Measurements from ENCODE around the gene MS4A4E.

MS4A4E gene

DNA sequence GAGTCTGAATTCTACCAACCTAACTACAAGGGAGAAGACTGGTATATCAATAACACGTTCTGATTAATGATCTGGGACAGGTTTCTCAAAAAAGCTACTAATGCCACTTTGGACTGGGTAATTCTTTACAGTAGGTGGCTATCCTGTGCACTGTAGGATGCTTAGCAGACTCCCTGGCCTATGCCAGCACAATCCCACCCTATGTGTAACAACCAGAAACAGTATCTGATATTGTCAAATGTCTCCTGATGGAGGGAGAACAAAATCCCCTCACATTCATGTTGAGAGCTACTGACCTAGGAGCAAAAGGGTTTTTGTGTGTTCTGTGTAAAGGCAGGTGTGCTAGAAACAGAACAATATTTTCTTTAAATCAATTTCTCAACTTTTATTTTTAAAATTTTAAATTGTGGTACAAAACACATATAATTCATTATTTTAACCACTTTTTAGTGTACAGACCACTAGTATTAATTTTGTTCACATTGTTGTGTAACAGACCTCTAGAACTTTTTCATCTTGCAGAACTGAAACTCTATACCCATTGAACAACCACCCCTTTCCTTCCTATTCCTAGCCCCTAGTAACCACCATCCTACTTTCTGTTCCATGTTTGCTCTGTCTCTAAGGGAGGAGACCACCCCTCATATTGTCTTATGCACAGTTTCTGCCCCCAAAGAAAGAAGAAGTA is 58.0 kb downstream of the MS4A4E start:
- TF ChIP-seq, protein P1, sequence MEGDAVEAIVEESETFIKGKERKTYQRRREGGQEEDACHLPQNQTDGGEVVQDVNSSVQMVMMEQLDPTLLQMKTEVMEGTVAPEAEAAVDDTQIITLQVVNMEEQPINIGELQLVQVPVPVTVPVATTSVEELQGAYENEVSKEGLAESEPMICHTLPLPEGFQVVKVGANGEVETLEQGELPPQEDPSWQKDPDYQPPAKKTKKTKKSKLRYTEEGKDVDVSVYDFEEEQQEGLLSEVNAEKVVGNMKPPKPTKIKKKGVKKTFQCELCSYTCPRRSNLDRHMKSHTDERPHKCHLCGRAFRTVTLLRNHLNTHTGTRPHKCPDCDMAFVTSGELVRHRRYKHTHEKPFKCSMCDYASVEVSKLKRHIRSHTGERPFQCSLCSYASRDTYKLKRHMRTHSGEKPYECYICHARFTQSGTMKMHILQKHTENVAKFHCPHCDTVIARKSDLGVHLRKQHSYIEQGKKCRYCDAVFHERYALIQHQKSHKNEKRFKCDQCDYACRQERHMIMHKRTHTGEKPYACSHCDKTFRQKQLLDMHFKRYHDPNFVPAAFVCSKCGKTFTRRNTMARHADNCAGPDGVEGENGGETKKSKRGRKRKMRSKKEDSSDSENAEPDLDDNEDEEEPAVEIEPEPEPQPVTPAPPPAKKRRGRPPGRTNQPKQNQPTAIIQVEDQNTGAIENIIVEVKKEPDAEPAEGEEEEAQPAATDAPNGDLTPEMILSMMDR (IDR thresholded peaks at IDR 0.05; ENCODE audit: low read depth, low read length, missing control alignments), result no peak
- in situ Hi-C loops (cut with HindIII; ENCODE audit: low pct_ligation_motif_present, low sequenced_read_pairs), result no loop called here
- H3K36me3 ChIP-seq (replicated peaks), result no peaks in the 10 kb centered on the region
- H3K27me3 ChIP-seq (replicated peaks), result no peaks in the 10 kb centered on the region
- no peak overlapping the region for H3K4me3 ChIP-seq (ENCODE audit: low read depth, low read length)
- no peak overlapping the region for H3K27ac ChIP-seq
- DNase-seq, result no peak

DNA sequence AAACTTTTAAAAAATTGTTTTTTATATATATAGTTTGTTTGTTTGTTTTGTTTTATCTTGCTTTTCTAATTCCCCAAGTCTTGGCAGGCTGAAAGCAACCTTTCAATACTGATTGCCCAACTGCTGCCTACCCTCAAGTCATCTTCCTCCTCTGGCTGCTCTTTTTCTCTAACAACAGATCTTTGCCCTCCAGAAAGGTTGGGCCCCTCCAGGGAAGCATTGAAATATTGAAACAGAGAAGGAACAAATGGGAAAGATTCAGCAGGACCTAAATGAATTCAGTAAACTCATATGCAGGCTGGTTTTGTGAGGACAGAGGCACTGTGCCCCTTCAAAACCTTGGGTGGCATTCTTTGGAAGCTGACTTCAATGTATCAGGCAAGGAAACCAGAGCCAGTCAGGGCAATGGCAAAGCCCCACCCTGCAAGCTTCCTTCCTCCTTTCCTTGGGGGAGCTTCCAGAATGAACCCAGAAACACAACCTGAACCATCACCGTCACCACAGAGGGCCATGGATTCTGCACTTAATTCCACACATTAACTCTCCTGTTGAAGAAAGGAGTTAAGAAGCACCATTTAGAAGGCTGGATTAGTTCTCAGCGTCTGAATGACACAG is 59.2 kb downstream of the MS4A4E start:
- TF ChIP-seq, protein P1 (IDR thresholded peaks at IDR 0.05; ENCODE audit: low read depth, low read length, missing control alignments), result no peak
- DNase-seq, result no peak
- H3K36me3 ChIP-seq (replicated peaks), result no peaks in the 10 kb centered on the region
- in situ Hi-C loops (cut with HindIII; ENCODE audit: low pct_ligation_motif_present, low sequenced_read_pairs), result no loop called here
- H3K27me3 ChIP-seq (replicated peaks), result no peaks in the 10 kb centered on the region
- H3K4me3 ChIP-seq (ENCODE audit: low read depth, low read length), result no peak overlapping the region
- H3K27ac ChIP-seq, result no peak overlapping the region

DNA sequence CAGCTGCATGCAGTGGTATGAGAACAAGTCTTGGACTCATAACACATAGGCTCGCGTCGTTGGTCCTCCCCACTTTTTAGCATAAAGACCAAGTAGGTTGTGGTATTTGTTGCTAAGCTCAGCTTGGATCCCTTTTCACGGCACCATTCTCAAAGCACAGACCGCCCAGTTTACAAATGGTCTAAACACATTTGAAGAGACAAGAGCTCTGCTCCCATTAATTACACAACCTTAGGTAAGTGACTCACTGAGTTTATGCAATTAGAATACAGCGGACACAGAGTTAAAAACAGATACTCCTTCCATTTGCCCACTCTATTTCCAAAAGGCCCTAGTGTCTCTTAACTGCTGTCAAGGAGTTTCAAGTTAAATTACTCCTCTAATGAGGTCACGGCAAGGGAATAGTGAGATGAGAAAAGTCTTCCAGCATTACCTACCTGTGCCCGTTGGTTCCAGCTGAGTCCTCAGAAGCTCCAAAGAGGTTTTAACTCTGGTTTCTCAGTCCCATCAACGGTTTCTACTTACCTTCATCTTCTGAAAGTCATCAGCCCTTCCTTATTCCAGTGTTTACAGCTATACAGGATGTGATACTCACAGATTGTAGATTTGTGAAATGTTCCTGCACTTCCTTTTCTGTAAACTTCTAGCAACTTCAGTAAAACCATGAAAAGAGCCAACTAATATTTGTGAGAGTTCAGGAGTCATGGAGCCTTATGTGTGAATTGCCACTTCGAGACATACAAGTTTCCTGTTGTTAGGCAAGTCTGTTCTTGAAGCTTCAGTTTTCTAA is 60.2 kb downstream of the MS4A4E start, which contains the start of gene MS4A6A:
MS4A6A (minus strand) TSS at position 543 of the 790 bp plus-strand sequence. CDS start 1,356 bp downstream, outside the sequence.
- no peaks in the 10 kb centered on the region for H3K36me3 ChIP-seq (replicated peaks)
- H3K27me3 ChIP-seq (replicated peaks), result no peaks in the 10 kb centered on the region
- H3K27ac ChIP-seq, result no peak within 1 kb of the TSS
- no peak for DNase-seq
- TF ChIP-seq, protein P1 (IDR thresholded peaks at IDR 0.05; ENCODE audit: low read depth, low read length, missing control alignments), result no peak
- H3K4me3 ChIP-seq (ENCODE audit: low read depth, low read length), result no peak within 1 kb of the TSS
- in situ Hi-C loops (cut with HindIII; ENCODE audit: low pct_ligation_motif_present, low sequenced_read_pairs), result no loop called here

DNA sequence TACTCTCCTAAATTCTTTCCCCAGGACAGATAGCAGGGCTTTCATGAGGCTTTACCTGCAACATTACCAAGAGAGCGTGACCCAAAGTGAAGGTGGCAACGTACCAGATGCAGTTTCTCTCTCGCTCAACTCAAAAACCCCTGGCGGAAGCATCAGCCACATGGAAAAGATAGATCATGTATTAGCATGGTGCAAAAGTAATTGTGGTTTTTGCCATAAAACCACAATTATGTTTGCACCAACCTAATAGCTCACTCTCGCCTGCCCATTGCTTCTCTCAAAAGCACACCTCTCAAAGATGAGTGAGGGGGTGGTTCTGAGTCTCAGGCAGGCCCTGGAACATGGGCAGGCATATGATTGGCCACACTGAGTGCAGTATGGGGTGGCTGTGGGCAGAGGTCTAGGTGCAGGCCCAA is 67.1 kb downstream of the MS4A4E start:
- H3K4me3 ChIP-seq (ENCODE audit: low read depth, low read length), result no peak overlapping the region
- DNase-seq, result no peak
- in situ Hi-C loops (cut with HindIII; ENCODE audit: low pct_ligation_motif_present, low sequenced_read_pairs), result no loop called here
- TF ChIP-seq, protein P1 (IDR thresholded peaks at IDR 0.05; ENCODE audit: low read depth, low read length, missing control alignments), result no peak
- H3K36me3 ChIP-seq (replicated peaks), result no peaks in the 10 kb centered on the region
- no peak overlapping the region for H3K27ac ChIP-seq
- H3K27me3 ChIP-seq (replicated peaks), result no peaks in the 10 kb centered on the region

DNA sequence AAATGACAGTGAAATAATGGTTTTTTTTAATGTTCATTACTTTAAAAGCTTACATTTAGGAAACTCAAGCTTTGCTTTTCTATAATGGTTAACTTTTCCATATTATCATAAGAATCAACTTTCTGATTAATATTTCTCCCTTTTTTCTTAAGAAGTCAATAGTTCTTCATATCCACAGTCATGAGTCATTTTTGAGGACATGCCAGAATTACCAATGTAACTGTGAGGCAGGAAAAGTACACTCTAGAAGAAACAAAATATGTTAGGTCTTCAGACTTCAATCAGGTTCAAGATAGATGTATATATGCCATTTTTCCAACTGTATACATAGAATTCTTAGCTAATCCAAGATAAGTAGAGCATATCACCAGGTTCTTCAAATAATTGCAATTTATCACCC is 70.9 kb downstream of the MS4A4E start:
- in situ Hi-C loops (cut with HindIII; ENCODE audit: low pct_ligation_motif_present, low sequenced_read_pairs), result no loop called here
- no peaks in the 10 kb centered on the region for H3K27me3 ChIP-seq (replicated peaks)
- DNase-seq, result no peak
- H3K36me3 ChIP-seq (replicated peaks), result no peaks in the 10 kb centered on the region
- H3K4me3 ChIP-seq (ENCODE audit: low read depth, low read length), result no peak overlapping the region
- TF ChIP-seq, protein P1 (IDR thresholded peaks at IDR 0.05; ENCODE audit: low read depth, low read length, missing control alignments), result no peak
- no peak overlapping the region for H3K27ac ChIP-seq
